Pancreas (tissue), 10 donors: ENCODE data around the gene EEF2K. TPM values are rescaled to one million over a fixed set of nuclear protein-coding genes. Genes with fewer than 3 reads are reported as not detected.
A peak's percentile ranks its signal among the peaks of the same experiment; 100 is the strongest.

Experiments used
- ATAC-seq, 4 donors: fragments of 200-7000 bp; cut with Tn5 transposase; one replicate each; pipeline versions ENCODE4 v1.8.0 to v1.9.1; 2020; ENCODE audit warnings: mild to moderate bottlenecking in 4 of 4, moderate library complexity in 4 of 4
- DNase-seq, 6 donors: peaks; one replicate each; pipeline ENCODE4 v3.0.0-alpha.2; 2020
- FAIRE-seq: peaks from 2 replicates; lab custom pipeline; 2012; peaks lifted over from hg19 to GRCh38; lab: Jason Lieb, UNC
- H3K27ac ChIP-seq, 4 donors: fragments of 200-600 bp; sonication (generic); 1 replicate in 3 of 4; 2 replicates in 1 of 4; pipeline versions ENCODE4 v1.5.0 to v1.8.0; 2020
- H3K27me3 ChIP-seq, 4 donors: fragments of 200-600 bp; one replicate each; pipeline ENCODE4 v1.8.0; 2021
- H3K36me3 ChIP-seq, 3 donors: fragments of 200-600 bp; sonication (generic) in 1 of 3; one replicate each; pipeline versions ENCODE4 v1.5.0 to v1.8.0; 2020 to 2021
- H3K4me1 ChIP-seq, 3 donors: fragments of 200-600 bp; one replicate each; pipeline ENCODE4 v1.8.0; 2021
- H3K4me3 ChIP-seq, 4 donors: fragments of 200-600 bp; sonication (generic) in 2 of 4; one replicate each; pipeline versions ENCODE4 v1.5.0 to v1.8.0; 2020 to 2021
- H3K9me3 ChIP-seq, 4 donors: fragments of 200-600 bp; one replicate each; pipeline ENCODE4 v1.8.0; 2021
- CTCF ChIP-seq, 4 donors: fragments of 200-600 bp; sonication (generic) in 3 of 4; IDR thresholded peaks; one replicate each; pipeline versions ENCODE4 v1.5.0 to v1.8.0; 2021; ENCODE audit warnings: antibody characterized with exemption in 4 of 4
- WGBS, 2 donors: extraction: QIAGEN DNeasy Blood & Tissue Kit; methylation state at CpG; one replicate each; pipeline ENCODE4 v1.1.7; 2013; 5-methylcytosine and 5-hydroxymethylcytosine counted together
- intact Hi-C, 3 donors: fragments of 100-400 bp; cut with DNase I; formaldehyde crosslinking; loops; one replicate each; pipeline versions ENCODE4 v1.11.1 to v1.14.2; 2022
- polyA plus RNA-seq, 2 donors: library from polyadenylated mRNA; stranded (reverse); fragments of 200-250 nt; gene quantifications; one replicate each; pipeline ENCODE4 v1.2.3, GENCODE V29; 2013
- total RNA-seq, 6 donors: library from RNA; stranded (reverse); fragmentation: NEBNext Ultra II Directional in 4 of 6; extraction: Animal tissue kit (Norgen Biotek cat#: 25700) in 4 of 6; gene quantifications; one replicate each; pipeline versions ENCODE4 v1.2.1 to v1.2.4, GENCODE V29; 2021 to 2023
- donor health status: healthy with polysubstance abuse.
- donor health status: DM: no; HTN: no; CAD: no; lungs with moderate emphysema.
- donor health status: DM: no; HTN: no; CAD: no.
- donor health status: control.
- donor health status: control.
- donor health status: Bipolar disorder and iron deficiency.
- donor health status: DM: yes; HTN: yes; CAD: no.
- donor health status: DM: no; HTN: no; CAD: no.
- donor health status: DM: no; HTN: no; CAD: no.
- donor health status: DM: yes; HTN: yes; CAD: no.

Gene EEF2K
- total and polyA plus RNA-seq, 8 donors: 6.1 to 21.1 (median 16.5) TPM

- no peaks in the 10 kb centered on the region for H3K27me3 ChIP-seq
- DNase-seq (no peak), FAIRE-seq (no peak), ATAC-seq (no peak)
- TF ChIP-seq CTCF (IDR thresholded peaks at IDR 0.05): no peak
- intact Hi-C loops: loop anchor here in 1 of 3 donors (10.0 kb wide), 1 partner anchor 50 kb away; no protein-coding TSS in a partner anchor
- H3K27ac ChIP-seq: no peak overlapping the region
- H3K4me1 ChIP-seq: no peaks in the 10 kb centered on the region
- H3K9me3 ChIP-seq: no peaks in the 10 kb centered on the region
- peaks cover 0 to 3% (median 0%) of the 10 kb centered on the region in 3 donors for H3K36me3 ChIP-seq
- WGBS, 2 donors: 86 to 89% methylated on average over 7 of the region's 7 CpGs
- no peak overlapping the region for H3K4me3 ChIP-seq
These were observed 19.0 kb downstream of the EEF2K start for GRCh38 chr16:22225060-22225459.

- H3K4me1 ChIP-seq: peaks cover 0 to 7% (median 0%) of the 10 kb centered on the region in 3 donors
- intact Hi-C loops: loop anchor here in 1 of 3 donors (10.0 kb wide), 1 partner anchor 45 kb away; no protein-coding TSS in a partner anchor
- H3K36me3 ChIP-seq: peaks cover 0 to 3% (median 0%) of the 10 kb centered on the region in 3 donors
- no peaks in the 10 kb centered on the region for H3K9me3 ChIP-seq
- H3K27ac ChIP-seq: no peak overlapping the region
- no peak overlapping the region for H3K4me3 ChIP-seq
- TF ChIP-seq CTCF (IDR thresholded peaks at IDR 0.05): no peak
- ATAC-seq: no peak
- no peaks in the 10 kb centered on the region for H3K27me3 ChIP-seq
- FAIRE-seq: no peak
- no peak for DNase-seq
- WGBS, 2 donors: 80 to 88% methylated on average over 7 of the region's 7 CpGs
These were observed 23.8 kb downstream of the EEF2K start for GRCh38 chr16:22229889-22230288.

- Histone ChIP-seq H3K9me3 (no peaks in the 10 kb centered on the region), H3K36me3 (peaks cover 0 to 3% (median 0%) of the 10 kb centered on the region in 3 donors), H3K27ac (peak overlapping the region; percentile 36 to 66 (median 46)), H3K4me1 (peaks cover 0 to 7% (median 0%) of the 10 kb centered on the region in 3 donors), H3K27me3 (no peaks in the 10 kb centered on the region), H3K4me3 (no peak overlapping the region)
- intact Hi-C loops: no loop called here
- WGBS, 2 donors: 37 to 41% methylated on average over 14 of the region's 14 CpGs
- no peak for TF ChIP-seq CTCF (IDR thresholded peaks at IDR 0.05)
- ATAC-seq: peak; percentile 80 to 90 (median 86)
- FAIRE-seq: peak; percentile 76
- peak; percentile 70 to 92 (median 86) for DNase-seq
These were observed 26.4 kb downstream of the EEF2K start for GRCh38 chr16:22232277-22233036.

- FAIRE-seq (no peak), DNase-seq (no peak), ATAC-seq (peak; percentile 18 to 50 (median 38))
- 21 to 32% methylated on average over 6 of the region's 6 CpGs for WGBS, 2 donors
- Histone ChIP-seq H3K27me3 (no peaks in the 10 kb centered on the region), H3K4me1 (peaks cover 0 to 7% (median 0%) of the 10 kb centered on the region in 3 donors), H3K9me3 (no peaks in the 10 kb centered on the region), H3K4me3 (no peak overlapping the region), H3K36me3 (peaks cover 0 to 3% (median 0%) of the 10 kb centered on the region in 3 donors), H3K27ac (peak overlapping the region; percentile 36 to 66 (median 46))
- intact Hi-C loops: no loop called here
- no peak for TF ChIP-seq CTCF (IDR thresholded peaks at IDR 0.05)
These were observed 26.9 kb downstream of the EEF2K start for GRCh38 chr16:22233037-22233372.
